AML-193 (cell line): ENCODE data around the gene SREBF1.

Experiments used
- DNase-seq, 2 experiments: peaks; one replicate each; lab custom pipeline; 2025; lab: John Stamatoyannopoulos, UW

The SREBF1 gene

GRCh38 chr17:17794382-17794781 lies 42.4 kb downstream of the SREBF1 start:
- DNase-seq = no peak

GRCh38 chr17:17793378-17794214 lies 43.2 kb downstream of the SREBF1 start:
- no peak for DNase-seq

- no peak for DNase-seq
These were observed 44.0 kb downstream of the SREBF1 start for GRCh38 chr17:17792551-17793377.

GRCh38 chr17:17792037-17792550 lies 44.7 kb downstream of the SREBF1 start:
- no peak for DNase-seq

- DNase-seq = no peak
These were observed 45.9 kb downstream of the SREBF1 start for GRCh38 chr17:17790637-17791464.

- DNase-seq = no peak
These were observed 46.8 kb downstream of the SREBF1 start for GRCh38 chr17:17789828-17790636.

- no peak for DNase-seq
These were observed 47.4 kb downstream of the SREBF1 start for GRCh38 chr17:17789410-17789809.

GRCh38 chr17:17788967-17789366 lies 47.8 kb downstream of the SREBF1 start:
- DNase-seq = no peak

- DNase-seq = no peak
These were observed 49.2 kb downstream of the SREBF1 start for GRCh38 chr17:17787568-17787967.

GRCh38 chr17:17786998-17787397 lies 49.8 kb downstream of the SREBF1 start:
- DNase-seq = no peak

GRCh38 chr17:17785407-17785806 lies 51.4 kb downstream of the SREBF1 start:
- DNase-seq = no peak

GRCh38 chr17:17784657-17785267 lies 52.0 kb downstream of the SREBF1 start:
- DNase-seq = no peak

GRCh38 chr17:17783825-17784656 lies 52.7 kb downstream of the SREBF1 start:
- DNase-seq = no peak

- no peak for DNase-seq
These were observed 53.5 kb downstream of the SREBF1 start for GRCh38 chr17:17783116-17783824.

- DNase-seq = no peak
These were observed 54.2 kb downstream of the SREBF1 start for GRCh38 chr17:17782523-17783115.

- DNase-seq = no peak
These were observed 54.9 kb downstream of the SREBF1 start for GRCh38 chr17:17781591-17782496.

- DNase-seq = no peak
These were observed 55.7 kb downstream of the SREBF1 start for GRCh38 chr17:17780922-17781590.
